ENCODE measurements around the gene ANKRD10. TPM values are rescaled to one million over a fixed set of nuclear protein-coding genes. Genes with fewer than 3 reads are reported as not detected.
"Not testable (repeated sequence)": the region's sequence is repeated elsewhere in the genome, so short reads cannot be mapped to it uniquely, and the experiment has no call there.

ANKRD10 gene
- total RNA-seq, 4 donors from 2014 or later = 200 to 241 (median 207) TPM

DNA sequence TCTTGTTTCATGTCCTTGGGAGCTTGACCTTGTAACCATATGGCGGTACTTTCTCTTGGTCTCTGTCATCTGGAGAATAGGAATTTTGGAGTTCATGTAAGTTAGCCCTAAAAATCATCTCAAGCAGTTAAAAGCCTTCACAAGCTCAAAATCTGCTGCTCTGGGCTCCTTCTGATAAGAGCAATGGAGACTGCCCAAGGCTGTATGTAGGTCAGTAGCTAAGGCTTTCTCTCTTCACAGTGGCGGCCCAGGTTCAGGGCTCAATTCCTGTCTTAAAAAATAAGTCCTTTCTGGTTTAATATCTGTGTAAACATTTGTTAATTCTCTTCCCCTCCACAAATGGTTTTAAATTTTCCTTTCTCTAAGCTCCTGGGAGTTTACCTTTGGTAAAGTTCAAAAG is 45.3 kb upstream of the ANKRD10 start:
- Histone ChIP-seq H3K4me1 (peaks cover 0 to 4% (median 0%) of the 10 kb centered on the region in 4 donors), H3K9me3 (peaks cover 0 to 24% (median under 1%) of the 10 kb centered on the region in 4 donors), H3K27ac (no peak overlapping the region), H3K4me3 (no peak overlapping the region), H3K27me3 (no peaks in the 10 kb centered on the region), H3K36me3 (no peaks in the 10 kb centered on the region)
- DNase-seq (ENCODE audit: low spot score in 2 of 2) = no peak
- TF ChIP-seq POLR2A (IDR thresholded peaks at IDR 0.05) (no peak), EP300 (IDR thresholded peaks at IDR 0.05) (no peak)
- TF ChIP-seq, protein P1, sequence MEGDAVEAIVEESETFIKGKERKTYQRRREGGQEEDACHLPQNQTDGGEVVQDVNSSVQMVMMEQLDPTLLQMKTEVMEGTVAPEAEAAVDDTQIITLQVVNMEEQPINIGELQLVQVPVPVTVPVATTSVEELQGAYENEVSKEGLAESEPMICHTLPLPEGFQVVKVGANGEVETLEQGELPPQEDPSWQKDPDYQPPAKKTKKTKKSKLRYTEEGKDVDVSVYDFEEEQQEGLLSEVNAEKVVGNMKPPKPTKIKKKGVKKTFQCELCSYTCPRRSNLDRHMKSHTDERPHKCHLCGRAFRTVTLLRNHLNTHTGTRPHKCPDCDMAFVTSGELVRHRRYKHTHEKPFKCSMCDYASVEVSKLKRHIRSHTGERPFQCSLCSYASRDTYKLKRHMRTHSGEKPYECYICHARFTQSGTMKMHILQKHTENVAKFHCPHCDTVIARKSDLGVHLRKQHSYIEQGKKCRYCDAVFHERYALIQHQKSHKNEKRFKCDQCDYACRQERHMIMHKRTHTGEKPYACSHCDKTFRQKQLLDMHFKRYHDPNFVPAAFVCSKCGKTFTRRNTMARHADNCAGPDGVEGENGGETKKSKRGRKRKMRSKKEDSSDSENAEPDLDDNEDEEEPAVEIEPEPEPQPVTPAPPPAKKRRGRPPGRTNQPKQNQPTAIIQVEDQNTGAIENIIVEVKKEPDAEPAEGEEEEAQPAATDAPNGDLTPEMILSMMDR (IDR thresholded peaks at IDR 0.05) = no peak
- 81 to 87% methylated on average over 2 of the region's 2 CpGs for WGBS, 2 donors

DNA sequence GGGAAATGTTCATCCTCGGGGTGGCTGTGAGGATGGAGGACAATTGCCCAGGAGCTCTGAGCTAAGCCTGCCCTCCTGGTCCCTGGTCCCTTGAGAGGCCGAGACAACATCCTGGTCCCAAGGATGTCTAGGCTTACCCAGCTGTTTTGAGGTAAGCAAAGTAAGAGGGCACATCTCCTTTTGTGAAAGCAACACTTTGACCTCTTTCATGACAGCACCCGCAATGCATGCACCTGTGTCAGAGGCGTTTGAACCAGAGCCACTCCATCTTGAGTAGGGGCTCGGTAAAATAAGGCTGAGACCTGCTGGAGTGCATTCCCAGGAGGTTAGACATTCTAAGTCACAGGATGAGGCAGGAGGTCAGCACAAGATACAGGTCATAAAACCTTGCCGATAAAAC is 43.1 kb upstream of the ANKRD10 start:
- H3K36me3 ChIP-seq = no peaks in the 10 kb centered on the region
- no peak overlapping the region for H3K27ac ChIP-seq
- peaks cover 0 to 12% (median 3%) of the 10 kb centered on the region in 4 donors for H3K4me1 ChIP-seq
- no peaks in the 10 kb centered on the region for H3K27me3 ChIP-seq
- H3K4me3 ChIP-seq = no peak overlapping the region
- no peak for DNase-seq (ENCODE audit: low spot score in 2 of 2)
- peaks cover 0 to 9% (median 0%) of the 10 kb centered on the region in 4 donors for H3K9me3 ChIP-seq
- 96% methylated on average over 6 of the region's 6 CpGs for WGBS, 2 donors
- TF ChIP-seq, protein P1 (IDR thresholded peaks at IDR 0.05) = no peak
- TF ChIP-seq EP300 (IDR thresholded peaks at IDR 0.05) (no peak), POLR2A (IDR thresholded peaks at IDR 0.05) (no peak)

DNA sequence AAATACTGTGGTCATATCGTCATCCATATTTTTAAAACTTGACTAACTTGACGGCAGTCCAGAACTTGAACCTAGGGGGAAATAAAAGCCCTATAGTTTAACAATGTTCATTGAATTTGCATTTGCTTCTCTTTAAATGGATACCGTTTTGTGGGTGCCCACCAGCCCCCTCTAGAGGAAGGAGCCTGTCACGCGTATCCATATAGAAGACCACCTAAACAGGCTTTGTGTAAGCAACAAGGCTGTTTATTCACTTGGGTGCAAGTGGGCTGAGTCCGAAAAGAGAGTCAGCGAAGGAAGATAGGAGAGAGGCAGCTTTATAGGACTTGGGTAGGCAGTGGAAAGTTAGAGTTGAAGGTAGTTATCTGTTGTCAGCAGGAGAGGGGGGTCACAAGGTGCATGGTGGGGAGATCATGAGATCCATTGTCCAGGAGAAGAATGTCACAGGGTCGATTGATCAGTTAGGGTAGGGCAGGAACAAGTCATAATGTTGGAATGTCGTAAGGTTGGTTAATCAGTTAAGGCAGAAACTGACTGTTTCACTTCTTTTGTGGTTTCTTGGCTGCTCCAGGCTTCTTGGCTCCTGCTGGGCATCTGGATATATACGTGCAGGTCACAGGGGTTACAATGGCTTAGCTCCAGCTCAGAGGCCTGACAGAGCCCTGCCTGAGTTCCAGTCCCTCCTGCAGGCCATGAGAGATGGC is 42.5 kb upstream of the ANKRD10 start:
- Histone ChIP-seq H3K27ac (no peak overlapping the region), H3K36me3 (no peaks in the 10 kb centered on the region), H3K9me3 (peaks cover 0 to 9% (median 0%) of the 10 kb centered on the region in 4 donors), H3K4me3 (no peak overlapping the region), H3K27me3 (no peaks in the 10 kb centered on the region), H3K4me1 (peaks cover 0 to 12% (median 3%) of the 10 kb centered on the region in 4 donors)
- no peak for DNase-seq (ENCODE audit: low spot score in 2 of 2)
- 76 to 84% methylated on average over 10 of the region's 10 CpGs for WGBS, 2 donors
- no peak for TF ChIP-seq POLR2A (IDR thresholded peaks at IDR 0.05)
- TF ChIP-seq EP300 (IDR thresholded peaks at IDR 0.05) = no peak
- TF ChIP-seq, protein P1 (IDR thresholded peaks at IDR 0.05) = no peak

DNA sequence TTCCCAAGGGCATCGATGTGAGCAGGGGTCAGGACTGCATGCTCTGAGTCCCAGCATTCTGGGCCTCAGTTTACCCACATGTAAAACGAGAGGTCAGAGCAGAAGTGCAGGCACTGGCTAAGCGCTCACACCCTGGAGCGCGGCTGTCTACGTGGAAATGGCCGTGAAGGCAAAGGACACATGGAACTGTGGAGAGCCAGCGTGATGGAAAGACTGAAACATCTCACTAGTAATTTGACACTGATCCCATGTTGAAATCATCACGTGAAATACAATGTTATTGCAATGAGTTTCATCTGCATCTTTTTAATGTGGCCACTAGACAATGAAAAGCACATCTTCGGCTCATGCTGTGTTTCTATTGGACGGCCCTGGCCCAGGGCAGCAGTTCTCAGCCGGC is 41.3 kb upstream of the ANKRD10 start:
- not testable (repeated sequence) for DNase-seq (ENCODE audit: low spot score in 2 of 2); H3K4me3 ChIP-seq; H3K36me3 ChIP-seq; H3K27me3 ChIP-seq; H3K9me3 ChIP-seq; H3K27ac ChIP-seq
- 81 to 88% methylated on average over 11 of the region's 12 CpGs for WGBS, 2 donors
- peaks cover 0 to 12% (median 3%) of the 10 kb centered on the region in 4 donors for H3K4me1 ChIP-seq

DNA sequence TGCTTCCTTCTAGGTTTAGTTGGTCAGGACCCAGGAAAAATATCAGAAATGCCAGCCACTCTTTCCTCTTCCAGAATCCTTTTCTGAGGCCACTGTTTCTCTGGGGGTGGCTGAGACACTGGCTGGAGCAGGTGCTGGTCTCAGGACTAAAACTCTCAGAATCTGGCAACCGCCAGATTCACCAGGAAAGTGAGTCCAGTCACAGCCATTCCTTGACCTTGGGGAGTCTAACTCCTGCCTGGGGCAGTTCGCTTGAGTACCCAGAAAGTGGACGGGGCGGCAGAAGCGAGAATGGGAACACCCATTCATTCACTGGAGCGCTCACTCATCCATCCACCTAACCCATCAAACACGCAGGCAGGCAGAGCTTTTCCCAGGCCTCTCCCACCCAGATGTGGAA is 40.7 kb upstream of the ANKRD10 start:
- H3K36me3 ChIP-seq; H3K9me3 ChIP-seq; H3K4me3 ChIP-seq; H3K27me3 ChIP-seq; DNase-seq (ENCODE audit: low spot score in 2 of 2): not testable (repeated sequence)
- peak overlapping the region in 2 of 4 donors; percentile 64 to 68 for H3K27ac ChIP-seq
- 77 to 78% methylated on average over 5 of the region's 7 CpGs for WGBS, 2 donors
- H3K4me1 ChIP-seq = peaks cover 0 to 12% (median 3%) of the 10 kb centered on the region in 4 donors

DNA sequence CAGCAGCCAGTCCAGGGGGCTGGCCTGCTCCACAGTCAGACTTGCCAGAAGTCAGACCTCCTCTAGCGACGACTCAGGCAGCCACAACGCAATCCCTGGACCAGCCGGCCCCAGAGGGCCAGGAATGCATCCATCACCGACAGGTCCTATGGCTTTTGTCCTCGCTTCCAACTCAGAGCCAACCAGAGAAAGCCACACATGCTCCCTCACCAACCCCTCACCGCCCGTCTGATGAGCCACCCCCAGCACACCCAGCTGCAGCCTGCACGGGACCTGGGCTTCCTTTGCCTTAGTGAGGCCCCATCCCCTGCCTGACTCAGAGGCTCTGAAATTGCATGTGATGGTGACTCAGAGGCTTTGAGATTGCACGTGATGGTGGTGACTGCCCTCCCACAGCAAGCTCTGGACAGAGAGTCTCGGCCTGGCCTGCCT is 40.2 kb upstream of the ANKRD10 start:
- not testable (repeated sequence) for H3K27me3 ChIP-seq, H3K9me3 ChIP-seq, H3K4me3 ChIP-seq, H3K36me3 ChIP-seq
- H3K27ac ChIP-seq = peak overlapping the region in 2 of 4 donors; percentile 68 to 78
- DNase-seq (ENCODE audit: low spot score in 2 of 2) = peak in 1 of 2 donors; percentile 73
- TF ChIP-seq EP300 (IDR thresholded peaks at IDR 0.05) = peak in 1 of 2 donors; percentile 67
- peaks cover 0 to 12% (median 3%) of the 10 kb centered on the region in 4 donors for H3K4me1 ChIP-seq
- WGBS, 2 donors = 38 to 53% methylated on average over 5 to 8 of the region's 11 CpGs

DNA sequence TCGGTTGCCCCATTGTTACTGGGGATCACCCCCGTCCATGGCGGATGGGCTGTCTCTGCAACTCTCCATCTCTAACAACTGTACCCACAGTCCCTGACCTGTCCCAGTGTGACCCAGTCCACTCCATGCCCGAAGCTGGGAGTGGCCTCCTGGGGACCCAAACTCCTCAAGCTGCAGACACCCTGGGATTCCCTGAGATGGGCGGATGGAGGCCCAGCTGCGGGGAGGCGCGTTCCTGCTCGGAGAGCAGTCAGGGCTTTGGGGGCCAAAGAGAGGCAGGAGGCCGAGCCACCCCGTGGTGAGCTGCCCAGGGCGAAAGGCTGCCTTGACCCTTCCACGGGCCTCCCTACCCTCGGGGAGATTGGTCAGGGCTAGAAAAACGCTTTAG is 39.7 kb upstream of the ANKRD10 start:
- H3K9me3 ChIP-seq; H3K27me3 ChIP-seq; H3K4me3 ChIP-seq; DNase-seq (ENCODE audit: low spot score in 2 of 2); H3K36me3 ChIP-seq: not testable (repeated sequence)
- 85 to 87% methylated on average over 15 of the region's 15 CpGs for WGBS, 2 donors
- Histone ChIP-seq H3K27ac (peak overlapping the region in 2 of 4 donors; percentile 68 to 78), H3K4me1 (peaks cover 0 to 12% (median 3%) of the 10 kb centered on the region in 4 donors)

All from tibial nerve (tissue), 4 donors.